ENCODE data around the gene CYBC1.

The CYBC1 gene

DNA sequence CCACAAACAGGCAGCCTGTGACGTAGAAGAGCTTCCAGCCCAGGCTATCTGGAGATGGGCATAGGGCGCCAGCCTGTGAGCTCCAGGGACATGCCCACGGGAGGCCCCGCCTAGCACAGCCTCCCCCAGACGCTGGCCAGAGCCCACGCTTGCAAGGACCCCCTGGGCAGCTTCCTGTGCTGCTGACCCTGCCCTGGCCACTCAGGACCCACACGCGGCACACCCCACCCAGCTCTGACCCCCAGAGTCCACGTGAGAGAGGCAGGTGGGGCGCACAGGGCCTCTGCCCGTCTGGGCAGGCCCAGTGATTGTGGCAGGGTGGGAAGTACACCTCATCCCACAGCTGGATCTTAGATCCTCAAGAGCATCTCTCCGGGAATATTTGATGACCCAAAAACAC is 3.9 kb downstream of the CYBC1 start:
- H3K4me3 ChIP-seq (ENCODE audit: low read depth, low read length), result no peak overlapping the region
- DNase-seq (ENCODE audit: low read depth), result no peak
- TF ChIP-seq CTCF (IDR thresholded peaks at IDR 0.05; ENCODE audit: low read depth, low read length, missing control alignments), result no peak

DNA sequence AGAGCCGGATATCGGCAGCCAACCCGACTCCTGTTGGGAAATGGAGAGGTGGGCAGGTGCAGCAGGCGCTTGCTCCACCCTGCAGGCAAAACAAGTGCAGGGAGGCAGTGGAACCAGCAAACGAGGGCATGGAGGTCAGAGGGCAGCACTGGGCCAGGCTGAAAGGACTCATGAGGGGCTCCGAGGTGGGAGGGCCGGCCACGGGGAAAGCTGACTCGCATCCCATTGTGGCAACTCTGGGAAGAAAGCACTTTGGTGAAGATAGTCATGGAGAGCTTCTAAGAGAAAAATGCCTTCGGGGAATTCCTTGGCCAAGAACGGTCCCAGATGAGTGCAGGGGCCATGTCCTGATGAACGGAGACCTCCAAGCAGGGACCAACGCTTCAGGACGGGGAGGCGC is 4.4 kb downstream of the CYBC1 start:
- no peak overlapping the region for H3K4me3 ChIP-seq (ENCODE audit: low read depth, low read length)
- TF ChIP-seq CTCF (IDR thresholded peaks at IDR 0.05; ENCODE audit: low read depth, low read length, missing control alignments), result no peak
- DNase-seq (ENCODE audit: low read depth), result no peak

DNA sequence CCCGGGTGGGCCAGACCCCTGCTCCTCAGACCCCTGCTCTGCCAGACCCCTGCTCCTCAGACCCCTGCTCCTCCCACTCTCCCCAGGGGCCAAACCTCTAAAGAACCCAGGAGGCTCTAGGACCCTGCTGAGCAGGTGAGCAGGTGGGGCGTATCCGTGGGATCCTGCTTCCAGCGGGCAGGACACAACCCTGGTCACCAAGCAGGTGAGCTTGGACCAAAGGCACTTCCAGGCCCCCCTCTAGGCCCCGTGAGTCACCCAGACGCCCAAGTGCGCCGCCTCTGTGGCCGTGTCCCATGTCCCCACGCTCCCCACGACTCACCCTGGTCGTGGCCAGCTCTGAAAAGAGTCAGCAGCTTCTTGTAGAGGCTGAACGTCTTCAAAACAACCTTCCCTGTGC is 5.0 kb downstream of the CYBC1 start:
- TF ChIP-seq CTCF (IDR thresholded peaks at IDR 0.05; ENCODE audit: low read depth, low read length, missing control alignments), result no peak
- no peak overlapping the region for H3K4me3 ChIP-seq (ENCODE audit: low read depth, low read length)
- DNase-seq (ENCODE audit: low read depth), result no peak

- TF ChIP-seq CTCF (IDR thresholded peaks at IDR 0.05; ENCODE audit: low read depth, low read length, missing control alignments), result no peak
These were observed 5.5 kb downstream of the CYBC1 start for GRCh38 chr17:82444941-82445521.

GRCh38 chr17:82444284-82444893 is 6.2 kb downstream of the CYBC1 start:
- TF ChIP-seq CTCF (IDR thresholded peaks at IDR 0.05; ENCODE audit: low read depth, low read length, missing control alignments), result no peak
- DNase-seq (ENCODE audit: low read depth), result no peak
- no peak overlapping the region for H3K4me3 ChIP-seq (ENCODE audit: low read depth, low read length)

More at GRCh38 chr17:82444941-82445521, 5.5 kb downstream of the CYBC1 start:
- no peak for DNase-seq (ENCODE audit: low read depth)
- H3K4me3 ChIP-seq (ENCODE audit: low read depth, low read length), result no peak overlapping the region

GRCh38 chr17:82443465-82444283 is 6.9 kb downstream of the CYBC1 start:
- no peak for DNase-seq (ENCODE audit: low read depth)
- no peak overlapping the region for H3K4me3 ChIP-seq (ENCODE audit: low read depth, low read length)
- no peak for TF ChIP-seq CTCF (IDR thresholded peaks at IDR 0.05; ENCODE audit: low read depth, low read length, missing control alignments)
